Measurements from ENCODE around the gene VPS16. TPM values are rescaled to one million over a fixed set of nuclear protein-coding genes. Genes with fewer than 3 reads are reported as not detected.

Gene VPS16
- total and polyA plus RNA-seq, 2 of the 8 experiments (the other 6 are each of a cell fraction or from before 2014, with no cell fraction given): 23.8 to 25.9 TPM

- Histone ChIP-seq H4K91ac (replicated peaks; ENCODE audit: insufficient read length, low read length) (no peak overlapping the region), H3K27me3 (replicated peaks in 1 of 4; ENCODE audit: control insufficient read depth in 3 of 4, extremely low read depth in 1 of 4, insufficient read depth in 3 of 4, low read length in 3 of 4) (no peaks in the 10 kb centered on the region), H3K79me2 (ENCODE audit: control insufficient read depth in 1 of 2, insufficient read depth in 2 of 2, low read length in 2 of 2) (peaks cover 5 to 86% of the 10 kb centered on the region in 2 experiments; a peak in 3 of 4 replicates), H4K20me1 (replicated peaks in 1 of 2; ENCODE audit: control insufficient read depth in 1 of 2, insufficient read depth in 2 of 2, low read length in 2 of 2) (peaks cover 3 to 5% of the 10 kb centered on the region in 2 experiments), H3K36me3 (ENCODE audit: control insufficient read depth in 2 of 4, insufficient read depth in 4 of 4, low read length in 3 of 4) (no peaks in the 10 kb centered on the region), H3K4me2 (ENCODE audit: insufficient read depth in 1 of 2, low read depth in 2 of 2, low read length in 2 of 2) (no peak overlapping the region), H3K4me1 (replicated peaks in 1 of 4; ENCODE audit: control insufficient read depth in 3 of 4, insufficient read depth in 4 of 4, low read length in 3 of 4) (no peaks in the 10 kb centered on the region), H3K9ac (replicated peaks in 1 of 4; ENCODE audit: extremely low read depth in 1 of 4, low read depth in 3 of 4, low read length in 3 of 4) (no peak overlapping the region), H2BK5ac (ENCODE audit: low read depth, low read length) (no peak overlapping the region), H3K79me1 (ENCODE audit: low read depth, low read length) (peaks cover 7% of the 10 kb centered on the region), H3K18ac (ENCODE audit: extremely low read depth, low read length) (no peak overlapping the region), H2BK120ac (replicated peaks; ENCODE audit: low read depth, low read length) (no peak overlapping the region), H3K27ac (ENCODE audit: low read depth, low read length) (no peak overlapping the region), H4K5ac (ENCODE audit: insufficient read length, low read depth, low read length) (no peak overlapping the region), H3K23ac (ENCODE audit: insufficient read length) (no peak overlapping the region), H2BK15ac (ENCODE audit: low read length) (no peak overlapping the region), H4K8ac (ENCODE audit: extremely low read depth, insufficient read depth, low read length) (no peak overlapping the region), H3K4me3 (ENCODE audit: extremely low read depth in 1 of 4, insufficient read depth in 2 of 4, low read depth in 3 of 4, low read length in 4 of 4) (no peak overlapping the region), H2AFZ (ENCODE audit: low read length) (no peak overlapping the region), H3K23me2 (ENCODE audit: low read depth, low read length) (peaks cover 2% of the 10 kb centered on the region; the same call in 1 of the 2 replicates), H3K14ac (ENCODE audit: insufficient read length) (no peak overlapping the region), H2BK20ac (ENCODE audit: low read length) (no peak overlapping the region), H3K4ac (replicated peaks; ENCODE audit: insufficient read length, low read depth, low read length) (no peak overlapping the region), H3K56ac (replicated peaks; ENCODE audit: insufficient read length, low read depth, low read length) (no peak overlapping the region), H2BK12ac (ENCODE audit: low read depth, low read length) (no peak overlapping the region), H2AK5ac (ENCODE audit: low read depth, low read length) (no peak overlapping the region), H3K9me3 (ENCODE audit: insufficient read depth in 2 of 2, low read depth in 1 of 2, low read length in 1 of 2) (no peaks in the 10 kb centered on the region)
- POLR2A ChIA-PET (ENCODE audit: partially characterized antibody): interaction anchor here (1.1 to 2.4 kb wide), 2 partner anchors 10 to 13 kb away, joined by 3 to 6 read pairs; no protein-coding TSS in a partner anchor
- no peak for DNase-seq (ENCODE audit: low read depth in 1 of 2, low spot score in 2 of 2)
- CTCF ChIA-PET (ENCODE audit: partially characterized antibody): interaction anchor here (0.7 to 1.5 kb wide), 3 partner anchors 23 to 181 kb away, joined by 3 to 10 read pairs (median 4); no protein-coding TSS in a partner anchor
- WGBS, 2 experiments (ENCODE audit: extremely low coverage in 1 of 2, insufficient coverage in 1 of 2, insufficient read length in 1 of 2, insufficient replicate concordance in 2 of 2, low coverage in 1 of 2, low lambda C conversion rate in 2 of 2, missing lambda C conversion rate in 1 of 2): 91% methylated on average over 4 of the region's 4 CpGs; no CpG with 5 or more reads in 1 of the 2 experiments
- no peak for FAIRE-seq
- no peak for TF ChIP-seq TCF12 (IDR thresholded peaks at IDR 0.05; ENCODE audit: low read depth, low read length)
- TF ChIP-seq TBP (IDR thresholded peaks at IDR 0.05; ENCODE audit: low read depth, low read length): no peak
- no peak for TF ChIP-seq RNF2 (IDR thresholded peaks at IDR 0.05; ENCODE audit: borderline replicate concordance, low read depth, low read length, missing control alignments, poor library complexity, severe bottlenecking)
- no peak for TF ChIP-seq GTF2F1 (IDR thresholded peaks at IDR 0.05; ENCODE audit: borderline replicate concordance, low read depth, low read length)
- TF ChIP-seq POU5F1 (IDR thresholded peaks at IDR 0.05; ENCODE audit: low read depth, low read length): no peak
- no peak for TF ChIP-seq TEAD4 (IDR thresholded peaks at IDR 0.05; ENCODE audit: low read depth, low read length)
Measured at GRCh38 chr20:2888224-2888955, 47.8 kb downstream of the VPS16 start.
